OCI-LY7 (cell line): Measurements from ENCODE around the gene PDE8B. TPM values are rescaled to one million over a fixed set of nuclear protein-coding genes. Genes with fewer than 3 reads are reported as not detected.

Experiments used
- BruUV-seq: library from RNA; stranded (reverse); fragments of 400-500 nt; replicated peaks from 2 replicates; lab custom pipeline; 2021; lab: Mats Ljungman, UMichigan
- CTCF ChIA-PET: fragments of 300-600 bp; sonication (Branson Sonifier 250); formaldehyde crosslinking; loops from one replicate; lab custom pipeline; 2022; ENCODE audit warnings: antibody characterized with exemption; ENCODE audit not compliant: unreplicated experiment; lab: Charles Lee
- POLR2A ChIA-PET: fragments of 300-600 bp; sonication (Branson Sonifier 250); formaldehyde crosslinking; loops from one replicate; lab custom pipeline; 2022; ENCODE audit warnings: antibody characterized with exemption; lab: Charles Lee
- DNase-seq: peaks from one replicate; pipeline ENCODE4 v3.0.0-alpha.2; 2015; ENCODE audit warnings: low spot score
- H2AFZ ChIP-seq: fragments of 200-600 bp; sonication (generic), shearing (Covaris generic); 2 replicates; pipeline ENCODE4 v1.6.1; 2014; ENCODE audit warnings: mild to moderate bottlenecking, antibody characterized with exemption, low read length, moderate library complexity
- H3K27ac ChIP-seq: fragments of 200-600 bp; sonication (generic); 2 replicates; pipeline ENCODE4 v1.5.1; 2014; ENCODE audit warnings: mixed run types, low read depth, mild to moderate bottlenecking, moderate library complexity, low read length, inconsistent platforms; ENCODE audit not compliant: poor library complexity, severe bottlenecking
- H3K36me3 ChIP-seq: fragments of 200-600 bp; sonication (generic); 2 replicates; pipeline ENCODE4 v1.6.1; 2014; ENCODE audit warnings: mild to moderate bottlenecking, antibody characterized with exemption, low read length, moderate library complexity, mixed read lengths; ENCODE audit not compliant: insufficient read depth
- H3K4me1 ChIP-seq: fragments of 200-600 bp; sonication (generic); 2 replicates; pipeline ENCODE4 v1.5.1; 2014; ENCODE audit warnings: mild to moderate bottlenecking, low read length; ENCODE audit not compliant: insufficient read depth, poor library complexity, severe bottlenecking
- H3K4me2 ChIP-seq: fragments of 200-600 bp; sonication (generic); 2 replicates; pipeline ENCODE4 v1.6.1; 2014; ENCODE audit warnings: mild to moderate bottlenecking, low read length
- H3K4me3 ChIP-seq: fragments of 200-600 bp; sonication (generic); 2 replicates; pipeline ENCODE4 v1.5.1; 2014; ENCODE audit warnings: mild to moderate bottlenecking, low read depth, low read length; ENCODE audit not compliant: poor library complexity, severe bottlenecking
- H3K79me2 ChIP-seq: fragments of 200-600 bp; sonication (generic); 2 replicates; pipeline ENCODE4 v1.6.1; 2016; ENCODE audit warnings: low read depth, mild to moderate bottlenecking, low read length, moderate library complexity, mixed read lengths; ENCODE audit not compliant: insufficient read depth
- H3K9me2 ChIP-seq: fragments of 200-600 bp; sonication (generic); 2 replicates; pipeline ENCODE4 v1.6.1; 2016; ENCODE audit warnings: mild to moderate bottlenecking, low read length, mixed read lengths; ENCODE audit not compliant: insufficient read depth
- H3K9me3 ChIP-seq: fragments of 200-600 bp; sonication (generic); 2 replicates; pipeline ENCODE4 v1.6.1; 2014; ENCODE audit warnings: mild to moderate bottlenecking, mixed run types, low read length, mixed read lengths
- H4K20me1 ChIP-seq: fragments of 200-600 bp; sonication (generic); 2 replicates; pipeline ENCODE4 v1.6.1; 2014; ENCODE audit warnings: mild to moderate bottlenecking, antibody characterized with exemption, low read length, moderate library complexity, mixed read lengths; ENCODE audit not compliant: insufficient read depth
- EZH2phosphoT487 ChIP-seq: fragments of 200-600 bp; sonication (generic); IDR thresholded peaks from 2 replicates; pipeline ENCODE4 v1.6.1; 2018; ENCODE audit warnings: low read depth, borderline replicate concordance, mild to moderate bottlenecking, mixed run types, antibody characterized with exemption, low read length, moderate library complexity, mixed read lengths
- intact Hi-C: fragments of 100-400 bp; cut with micrococcal nuclease; formaldehyde crosslinking; loops from one replicate; pipeline ENCODE4 v1.10.0; 2022; ENCODE audit not compliant: unreplicated experiment
- total RNA-seq, 2 experiments: library from RNA; depleted of rRNA in 1 of 2; stranded (reverse); fragments of >200 nt in 1 of 2; shearing (Covaris generic) in 1 of 2; gene quantifications; 2 replicates each; pipeline ENCODE4 v1.2.3, GENCODE V29; 2014 to 2022
- TF ChIP-seq, protein P1 (sequence below): fragments of 200-600 bp; sonication (generic); conservative IDR thresholded peaks from 2 replicates; pipeline ENCODE4 v1.5.1; 2014; ENCODE audit warnings: mild to moderate bottlenecking, antibody characterized with exemption, low read length, moderate library complexity, mixed read lengths

PDE8B gene
- total RNA-seq, 2 experiments from 2014 or later, result 0.21 to 0.22 TPM

DNA sequence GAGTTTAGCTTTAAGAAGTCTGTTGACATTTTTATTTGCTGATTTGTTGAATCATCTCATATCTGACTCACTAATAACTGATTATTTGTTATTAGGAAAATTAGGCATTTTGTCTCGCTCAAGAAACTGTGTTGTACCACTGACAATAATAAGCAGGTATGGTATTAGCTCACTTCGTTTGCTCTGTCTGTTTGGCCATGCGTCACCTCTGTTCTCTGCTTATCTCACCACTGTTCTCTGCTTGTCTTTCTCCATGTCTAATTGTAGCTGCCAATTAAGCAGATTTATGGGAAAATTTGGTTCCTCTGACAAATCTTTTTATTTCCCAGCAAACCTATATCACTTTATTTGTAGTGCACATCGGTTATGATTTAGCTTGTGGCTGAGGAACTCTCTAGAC lies 142.8 kb downstream of the PDE8B start:
- Histone ChIP-seq H4K20me1 (no peaks in the 10 kb centered on the region), H3K79me2 (no peaks in the 10 kb centered on the region), H3K4me1 (no peaks in the 10 kb centered on the region), H3K9me3 (no peaks in the 10 kb centered on the region), H2AFZ (no peak overlapping the region), H3K4me2 (no peak overlapping the region), H3K36me3 (no peaks in the 10 kb centered on the region), H3K9me2 (no peaks in the 10 kb centered on the region), H3K27ac (no peak overlapping the region), H3K4me3 (no peak overlapping the region)
- ChIA-PET POLR2A (interaction anchor here (1.1 kb wide), 1 partner anchor 11 kb away, joined by 3 read pairs; no protein-coding TSS in a partner anchor), CTCF (no interaction called here)
- intact Hi-C loops, result no loop called here
- no TSS peak for BruUV-seq
- no peak for TF ChIP-seq EZH2phosphoT487
- no peak for DNase-seq

- ChIA-PET POLR2A (no interaction called here), CTCF (no interaction called here)
- Histone ChIP-seq H3K79me2 (no peaks in the 10 kb centered on the region), H3K9me3 (no peaks in the 10 kb centered on the region), H3K4me3 (no peak overlapping the region), H4K20me1 (no peaks in the 10 kb centered on the region), H3K27ac (no peak overlapping the region), H3K36me3 (no peaks in the 10 kb centered on the region), H3K9me2 (no peaks in the 10 kb centered on the region), H2AFZ (no peak overlapping the region), H3K4me1 (no peaks in the 10 kb centered on the region), H3K4me2 (no peak overlapping the region)
- DNase-seq, result no peak
- intact Hi-C loops, result no loop called here
- no peak for TF ChIP-seq EZH2phosphoT487
- TF ChIP-seq, protein P1, sequence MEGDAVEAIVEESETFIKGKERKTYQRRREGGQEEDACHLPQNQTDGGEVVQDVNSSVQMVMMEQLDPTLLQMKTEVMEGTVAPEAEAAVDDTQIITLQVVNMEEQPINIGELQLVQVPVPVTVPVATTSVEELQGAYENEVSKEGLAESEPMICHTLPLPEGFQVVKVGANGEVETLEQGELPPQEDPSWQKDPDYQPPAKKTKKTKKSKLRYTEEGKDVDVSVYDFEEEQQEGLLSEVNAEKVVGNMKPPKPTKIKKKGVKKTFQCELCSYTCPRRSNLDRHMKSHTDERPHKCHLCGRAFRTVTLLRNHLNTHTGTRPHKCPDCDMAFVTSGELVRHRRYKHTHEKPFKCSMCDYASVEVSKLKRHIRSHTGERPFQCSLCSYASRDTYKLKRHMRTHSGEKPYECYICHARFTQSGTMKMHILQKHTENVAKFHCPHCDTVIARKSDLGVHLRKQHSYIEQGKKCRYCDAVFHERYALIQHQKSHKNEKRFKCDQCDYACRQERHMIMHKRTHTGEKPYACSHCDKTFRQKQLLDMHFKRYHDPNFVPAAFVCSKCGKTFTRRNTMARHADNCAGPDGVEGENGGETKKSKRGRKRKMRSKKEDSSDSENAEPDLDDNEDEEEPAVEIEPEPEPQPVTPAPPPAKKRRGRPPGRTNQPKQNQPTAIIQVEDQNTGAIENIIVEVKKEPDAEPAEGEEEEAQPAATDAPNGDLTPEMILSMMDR, result no peak
- no TSS peak for BruUV-seq
Observed at GRCh38 chr5:77354454-77354853, 144.0 kb downstream of the PDE8B start.

DNA sequence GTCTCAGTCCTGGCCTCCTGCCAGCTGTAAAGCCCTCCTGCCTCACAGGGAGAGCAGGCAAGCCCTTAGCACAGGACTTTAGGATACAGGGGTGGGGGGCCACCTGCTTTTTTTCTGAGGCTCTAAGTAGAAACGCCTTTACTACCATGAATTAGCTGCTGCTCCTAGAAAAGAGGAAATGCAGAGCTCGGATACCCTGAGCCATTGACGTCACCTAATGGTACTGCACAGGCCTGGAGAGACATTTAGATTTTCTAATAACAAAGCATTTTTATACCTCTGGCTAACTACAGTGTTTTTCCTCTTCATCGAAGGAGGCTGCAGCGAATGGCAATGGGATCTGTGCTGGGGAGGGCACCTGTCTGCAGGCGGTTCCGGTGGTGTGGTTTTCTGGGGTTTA lies 144.6 kb downstream of the PDE8B start:
- Histone ChIP-seq H3K79me2 (no peaks in the 10 kb centered on the region), H3K27ac (no peak overlapping the region), H3K9me3 (no peaks in the 10 kb centered on the region), H3K36me3 (no peaks in the 10 kb centered on the region), H2AFZ (no peak overlapping the region; the same call in 1 of the 2 replicates), H3K4me1 (no peaks in the 10 kb centered on the region), H3K4me2 (no peak overlapping the region), H3K9me2 (no peaks in the 10 kb centered on the region), H4K20me1 (no peaks in the 10 kb centered on the region), H3K4me3 (no peak overlapping the region)
- no TSS peak for BruUV-seq
- CTCF ChIA-PET, result no interaction called here
- no peak for TF ChIP-seq EZH2phosphoT487
- TF ChIP-seq, protein P1, result no peak
- no peak for DNase-seq
- POLR2A ChIA-PET, result interaction anchor here (0.5 to 0.8 kb wide), 2 partner anchors 71 to 366 kb away, joined by 3 read pairs; no protein-coding TSS in a partner anchor
- intact Hi-C loops, result no loop called here
